ENCODE data around the gene ITGAL. TPM values are rescaled to one million over a fixed set of nuclear protein-coding genes. Genes with fewer than 3 reads are reported as not detected.

Gene ITGAL
- total RNA-seq, 1 donor from 2014 or later: 3.1 TPM

GRCh38 chr16:30541502-30542329 lies 69.2 kb downstream of the ITGAL start:
- DNase-seq (ENCODE audit: low spot score): peak; percentile 65

DNA sequence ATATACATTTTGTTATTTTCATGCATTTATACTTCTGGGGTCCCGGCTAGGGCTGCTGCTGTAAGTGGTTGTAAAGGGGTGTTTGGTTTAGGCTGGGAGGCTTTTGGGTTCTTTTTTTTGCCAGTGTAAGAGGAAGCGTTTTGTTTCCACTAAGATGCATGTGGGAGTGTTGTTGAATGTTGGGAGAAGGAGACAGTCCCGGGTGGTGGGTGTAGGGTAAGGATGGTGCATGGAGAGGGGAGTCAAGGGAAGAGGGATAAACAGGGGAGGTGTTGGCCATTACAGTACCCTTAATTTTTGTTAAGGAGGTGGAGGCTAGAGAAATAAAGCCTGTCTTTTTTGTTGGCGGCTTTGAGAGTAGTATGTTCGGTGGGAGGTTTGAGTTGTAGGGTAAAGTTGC lies 70.5 kb downstream of the ITGAL start:
- DNase-seq (ENCODE audit: low spot score): no peak

DNA sequence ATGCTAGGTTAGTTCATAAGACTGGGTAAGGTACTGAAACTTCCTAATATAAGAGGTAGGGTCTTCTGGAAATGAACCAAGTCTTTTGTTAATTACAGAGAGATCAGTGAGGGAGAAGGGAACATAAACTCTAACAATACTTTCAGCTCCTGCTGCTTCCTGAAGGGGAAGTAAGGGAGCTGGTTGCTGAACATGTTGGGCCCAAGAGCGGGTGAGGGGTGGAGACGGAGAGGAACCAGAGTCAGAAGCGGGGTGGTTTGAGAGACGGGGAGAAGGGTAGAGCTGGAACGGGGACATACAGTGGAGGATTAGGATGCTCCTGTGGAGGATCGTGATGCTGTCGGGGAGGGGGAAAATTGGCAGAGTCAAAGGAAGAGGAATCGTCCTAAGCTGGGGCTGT lies 73.6 kb downstream of the ITGAL start:
- DNase-seq (ENCODE audit: low spot score): no peak

DNA sequence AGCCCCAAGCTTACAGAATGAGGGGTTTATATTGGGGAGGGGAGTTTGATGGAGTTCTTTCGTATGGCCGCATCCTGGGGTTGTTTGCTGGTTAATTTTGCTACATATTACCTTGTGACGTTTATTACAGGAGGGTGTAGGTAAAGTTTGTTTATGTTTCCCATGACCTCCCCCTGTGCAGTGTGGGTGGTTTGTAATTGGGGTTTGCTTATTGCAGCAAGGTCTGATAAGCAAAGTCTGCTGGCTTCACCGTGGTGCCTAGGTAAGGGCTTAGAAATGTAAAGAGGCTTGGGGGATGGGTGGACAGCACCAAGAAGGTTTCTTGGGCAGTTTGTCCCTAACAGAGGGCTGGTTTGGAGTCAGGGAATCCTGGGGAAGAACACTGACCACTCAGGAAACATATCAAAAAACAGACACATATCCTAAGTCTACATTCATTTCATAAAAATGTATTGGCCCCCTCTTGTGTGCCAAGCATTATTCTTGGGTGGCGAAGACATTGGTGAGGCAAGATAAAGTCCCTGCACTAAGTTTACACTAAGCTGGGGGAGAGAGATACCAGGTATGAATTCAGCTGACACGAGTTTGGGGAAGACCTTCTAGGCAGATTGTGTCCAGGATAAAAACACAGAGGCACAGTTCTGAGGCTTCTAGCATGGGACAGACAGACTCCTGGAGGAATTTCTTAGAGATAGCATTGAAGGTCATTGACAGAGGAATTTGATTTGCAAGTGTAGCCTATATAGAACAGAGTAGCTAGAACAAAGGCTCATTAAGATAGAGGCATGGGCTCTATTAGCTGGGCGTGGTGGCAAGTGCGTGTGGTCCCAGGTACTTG lies 76.1 kb downstream of the ITGAL start:
- no peak for DNase-seq (ENCODE audit: low spot score)

- no peak for DNase-seq (ENCODE audit: low spot score)
These were observed 79.2 kb downstream of the ITGAL start for GRCh38 chr16:30551781-30552180.

DNA sequence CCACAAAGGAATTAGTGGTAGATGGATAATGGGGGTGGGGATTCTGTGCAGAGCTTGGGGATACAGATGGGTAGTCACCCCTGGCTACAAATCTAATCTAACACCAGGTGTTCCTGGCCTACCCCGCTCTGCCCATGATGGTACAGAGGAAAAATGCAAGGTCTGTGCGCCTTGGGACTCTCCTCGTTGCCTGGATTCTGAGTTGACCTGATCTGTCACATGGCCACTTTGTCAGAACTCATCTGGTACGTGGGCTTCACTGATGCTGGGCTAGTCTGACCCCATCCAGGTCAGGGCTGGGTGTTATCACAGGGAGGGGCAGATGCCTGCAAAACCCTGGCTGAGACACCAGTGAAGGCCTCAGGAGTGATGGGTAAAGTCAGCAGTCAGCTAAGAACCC lies 80.4 kb downstream of the ITGAL start:
- no peak for DNase-seq (ENCODE audit: low spot score)

DNA sequence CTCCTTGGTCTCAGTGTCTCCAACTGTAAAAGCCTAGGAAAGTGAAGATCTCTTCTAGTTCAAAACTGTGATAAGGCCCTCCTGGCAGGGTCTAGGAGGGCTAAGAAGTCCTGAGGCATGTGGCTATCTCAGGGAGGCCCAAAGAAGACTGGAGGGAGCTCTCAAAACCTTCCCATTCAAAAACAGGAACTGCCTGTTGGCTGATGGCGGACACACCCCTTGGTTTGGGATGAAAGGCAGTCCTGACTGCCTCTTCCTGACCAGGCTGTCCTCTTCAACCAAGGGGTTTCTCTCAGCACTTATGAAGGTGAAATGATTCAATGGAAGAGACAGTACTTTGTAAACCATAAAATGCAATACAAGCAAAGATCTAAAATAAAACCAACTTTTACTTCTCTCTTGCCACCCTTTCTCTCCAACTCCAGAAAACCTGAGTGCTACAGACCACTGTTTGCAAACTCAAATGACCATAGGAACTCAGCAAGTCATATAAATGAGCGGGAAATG lies 80.9 kb downstream of the ITGAL start:
- no peak for DNase-seq (ENCODE audit: low spot score)

GRCh38 chr16:30554557-30555314 lies 82.2 kb downstream of the ITGAL start:
- DNase-seq (ENCODE audit: low spot score): no peak

DNA sequence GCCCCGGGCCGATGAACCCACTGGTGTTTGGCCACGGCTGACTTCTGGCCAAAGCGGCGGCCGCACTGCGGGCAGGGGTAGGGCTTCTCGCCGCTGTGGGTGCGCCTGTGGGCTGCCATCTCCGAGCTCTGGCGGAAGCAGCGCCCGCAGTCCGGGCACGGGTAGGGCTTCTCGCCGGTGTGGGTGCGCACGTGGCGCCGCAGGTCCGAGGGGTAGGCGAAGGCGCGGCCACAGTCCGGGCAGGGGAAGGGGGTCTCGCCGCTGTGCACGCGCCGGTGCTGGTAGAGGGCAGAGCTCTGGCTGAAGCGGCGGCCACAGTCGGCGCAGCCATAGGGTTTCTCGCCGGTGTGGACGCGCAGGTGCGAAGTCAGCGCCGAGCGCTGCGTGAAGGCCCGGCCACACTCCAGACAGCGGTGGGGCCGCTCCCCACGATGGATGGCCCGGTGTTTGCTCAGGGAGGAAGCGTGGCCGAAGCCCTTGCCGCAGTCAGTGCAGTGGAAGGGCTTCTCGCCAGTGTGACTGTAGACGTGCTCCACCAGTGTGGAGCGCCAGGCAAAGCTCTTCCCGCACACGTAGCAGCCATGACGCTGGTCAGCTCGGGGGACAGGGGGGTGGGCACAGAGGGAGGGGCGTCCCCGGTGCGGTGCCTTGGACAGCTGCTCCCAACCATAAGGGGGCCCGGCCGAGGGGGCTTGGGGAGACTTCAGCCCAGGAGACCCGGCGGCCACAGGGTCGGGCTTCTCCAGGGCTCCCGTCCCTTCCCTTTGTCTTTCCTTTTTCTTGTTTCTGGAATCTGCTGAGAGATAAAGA lies 83.0 kb downstream of the ITGAL start:
- DNase-seq (ENCODE audit: low spot score): no peak

GRCh38 chr16:30556125-30556473 lies 83.6 kb downstream of the ITGAL start:
- DNase-seq (ENCODE audit: low spot score): no peak

DNA sequence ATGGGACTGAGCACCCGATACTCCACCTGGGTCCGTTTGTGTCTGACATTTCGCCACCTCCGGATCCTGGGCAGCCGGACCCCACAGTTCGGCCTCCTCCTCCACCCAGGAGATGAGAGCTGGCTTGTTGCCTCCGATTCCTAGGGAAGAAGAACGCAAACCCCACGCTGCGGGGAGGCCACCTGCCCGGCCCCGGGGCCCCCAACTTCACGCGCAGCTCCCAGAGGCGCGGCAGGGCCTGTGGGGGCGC lies 85.1 kb downstream of the ITGAL start:
- DNase-seq (ENCODE audit: low spot score): no peak

GRCh38 chr16:30557957-30558788 lies 85.6 kb downstream of the ITGAL start, which contains the start of gene ZNF764:
Gene ZNF764 (minus strand): TSS chr16:30558374. CDS start chr16:30558182, 192 bp downstream.
- peak; percentile 99 for DNase-seq (ENCODE audit: low spot score)

DNA sequence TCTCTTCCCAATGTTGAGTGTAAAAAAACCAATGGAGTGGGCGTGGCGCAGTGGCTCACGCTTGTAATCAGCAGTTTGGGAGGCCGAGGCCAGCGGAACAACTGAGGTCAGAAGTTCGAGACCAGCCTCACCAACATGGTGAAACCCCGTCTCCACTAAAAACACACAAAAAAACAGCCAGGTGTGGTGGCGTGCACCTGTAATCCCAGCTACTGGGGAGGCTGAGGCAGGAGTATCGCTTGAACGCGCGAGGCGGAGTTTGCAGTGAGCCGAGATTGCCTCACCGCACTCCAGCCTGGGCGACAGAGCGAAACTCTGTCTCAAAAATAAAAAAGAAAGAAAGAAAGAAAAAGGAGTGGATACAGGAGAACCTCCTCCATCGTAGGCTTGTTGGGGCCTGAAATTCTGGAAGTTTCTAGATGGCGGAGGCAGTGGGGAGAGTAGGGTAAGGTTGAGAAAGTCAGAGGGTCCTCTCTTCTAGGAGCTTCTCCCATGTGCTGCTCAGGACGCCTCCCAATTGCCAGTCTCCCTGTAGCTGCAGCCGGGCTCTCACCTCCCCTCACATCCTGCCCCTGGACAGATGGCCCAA lies 86.3 kb downstream of the ITGAL start:
- no peak for DNase-seq (ENCODE audit: low spot score)

DNA sequence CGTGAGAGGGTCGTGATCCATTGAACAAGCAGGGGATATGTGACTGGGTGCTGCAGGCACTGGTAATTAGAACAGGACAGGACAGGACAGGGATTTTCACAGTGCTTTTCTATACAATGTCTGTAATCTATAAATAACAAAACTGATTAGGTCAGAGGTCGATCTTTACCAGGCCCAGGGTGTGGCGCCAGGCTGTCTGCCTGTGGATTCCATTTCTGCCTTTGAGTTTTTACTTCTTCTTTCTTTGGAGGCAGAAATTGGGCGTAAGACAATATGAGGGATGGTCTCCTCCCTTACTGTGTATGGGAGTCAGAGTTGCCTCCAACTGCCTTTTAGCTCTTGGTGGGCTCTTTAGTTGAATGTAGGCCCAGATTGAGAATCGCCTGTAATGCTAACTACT lies 87.1 kb downstream of the ITGAL start:
- DNase-seq (ENCODE audit: low spot score): no peak

DNA sequence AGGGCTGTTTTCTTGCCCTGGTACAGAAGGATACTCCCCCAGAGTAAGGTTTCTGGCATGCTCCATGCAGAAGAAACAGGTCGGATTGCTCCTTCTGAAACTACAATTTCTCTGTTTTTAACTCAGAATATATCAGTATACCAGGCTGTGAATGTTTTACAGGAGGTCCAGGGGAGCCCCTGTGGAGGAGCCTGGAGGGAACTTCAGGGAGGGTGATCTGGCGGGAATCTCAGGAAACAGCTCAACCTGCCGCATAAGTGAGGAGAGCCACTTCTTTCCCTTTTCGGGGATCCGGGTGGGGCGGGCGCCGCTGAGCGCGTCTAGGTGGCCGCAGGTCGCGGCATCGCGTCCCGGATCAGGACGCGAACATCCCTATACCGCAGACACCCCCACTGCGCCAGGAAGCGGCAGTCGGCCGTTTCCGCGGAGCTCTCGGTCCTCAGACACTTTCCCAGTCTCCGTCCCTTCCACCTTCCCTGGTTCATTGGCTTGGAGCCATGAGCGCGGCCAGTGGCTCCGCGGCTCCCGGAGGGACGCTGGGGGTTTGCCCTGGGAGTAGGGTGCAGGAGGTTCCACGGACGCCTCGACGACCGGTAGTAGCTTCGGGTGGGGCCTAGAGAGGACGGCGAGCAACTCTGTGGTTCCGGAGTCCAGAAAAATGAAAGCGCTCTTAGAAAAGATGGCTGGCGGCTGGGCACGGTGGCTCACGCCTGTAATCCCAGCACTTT lies 88.7 kb downstream of the ITGAL start:
- DNase-seq (ENCODE audit: low spot score): no peak

- no peak for DNase-seq (ENCODE audit: low spot score)
These were observed 89.5 kb downstream of the ITGAL start for GRCh38 chr16:30562021-30562420.

- DNase-seq (ENCODE audit: low spot score): no peak
These were observed 93.0 kb downstream of the ITGAL start for GRCh38 chr16:30565526-30565925.

DNA sequence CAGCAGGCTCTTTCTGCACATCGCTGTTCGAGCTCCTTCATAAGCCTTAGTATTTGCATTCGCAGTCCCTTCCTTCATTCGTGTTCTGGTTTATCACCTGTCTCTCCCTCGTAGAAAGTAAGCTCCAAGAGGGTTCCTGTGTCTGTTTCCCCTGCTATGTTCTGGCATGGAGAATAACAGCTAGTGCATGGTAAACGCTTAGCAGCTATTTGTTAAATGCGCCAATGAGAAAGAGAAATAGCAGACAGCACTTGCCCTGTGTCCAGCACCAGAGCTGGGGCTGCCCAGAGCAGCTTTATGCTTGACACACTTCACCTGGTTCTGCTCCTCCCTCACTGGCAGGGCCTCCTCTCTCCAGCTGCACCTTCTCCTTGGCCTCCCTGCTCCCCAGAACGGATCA lies 93.4 kb downstream of the ITGAL start:
- no peak for DNase-seq (ENCODE audit: low spot score)

DNA sequence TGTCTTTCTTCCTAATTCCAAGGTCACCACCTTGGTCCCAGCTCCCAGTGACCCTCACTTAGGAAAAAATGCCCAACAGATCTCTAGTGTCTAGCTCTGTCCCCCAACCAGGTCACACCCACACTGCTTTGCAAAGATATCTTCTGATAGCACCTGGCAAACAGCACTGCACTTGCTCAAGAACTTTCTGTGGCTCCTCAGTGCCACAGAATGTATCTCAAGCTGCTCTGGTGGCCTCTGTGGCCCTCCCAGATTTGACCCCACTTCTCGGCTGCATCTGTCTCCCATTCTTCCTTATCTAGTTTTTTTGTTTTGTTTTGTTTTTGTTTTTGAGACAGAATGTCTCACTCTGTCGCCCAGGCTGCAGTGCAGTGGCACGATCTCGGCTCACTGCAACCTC lies 94.0 kb downstream of the ITGAL start:
- DNase-seq (ENCODE audit: low spot score): no peak
